ENCODE measurements around the gene EPHA4. TPM values are rescaled to one million over a fixed set of nuclear protein-coding genes. Genes with fewer than 3 reads are reported as not detected.

EPHA4 gene
- total RNA-seq, 1 experiment from 2014 or later = 3.2 TPM

- Mint-ChIP-seq H3K27ac (ENCODE audit: unreplicated experiment) (no peak overlapping the region), H3K4me1 (ENCODE audit: low read depth, unreplicated experiment) (no peaks in the 10 kb centered on the region), H3K9me3 (ENCODE audit: low read depth, unreplicated experiment) (no peaks in the 10 kb centered on the region), H3K36me3 (ENCODE audit: insufficient read depth, unreplicated experiment) (no peaks in the 10 kb centered on the region), H3K4me3 (ENCODE audit: low read depth, unreplicated experiment) (no peak overlapping the region), H3K27me3 (ENCODE audit: unreplicated experiment) (no peaks in the 10 kb centered on the region)
- intact Hi-C loops (cut with micrococcal nuclease; ENCODE audit: unreplicated experiment) = no loop called here
- CTCF ChIA-PET = no interaction called here
- DNase-seq = no peak
- no TSS peak for BruUV-seq (replicated peaks)
- TF ChIP-seq CTCF (IDR thresholded peaks at IDR 0.05; ENCODE audit: unreplicated experiment) = no peak
Measured at GRCh38 chr2:221606424-221606823, 34.3 kb upstream of the EPHA4 start.

GRCh38 chr2:221605751-221606240, 33.7 kb upstream of the EPHA4 start:
- Mint-ChIP-seq H3K4me1 (ENCODE audit: low read depth, unreplicated experiment) (no peaks in the 10 kb centered on the region), H3K27ac (ENCODE audit: unreplicated experiment) (no peak overlapping the region), H3K27me3 (ENCODE audit: unreplicated experiment) (no peaks in the 10 kb centered on the region), H3K9me3 (ENCODE audit: low read depth, unreplicated experiment) (no peaks in the 10 kb centered on the region), H3K36me3 (ENCODE audit: insufficient read depth, unreplicated experiment) (no peaks in the 10 kb centered on the region), H3K4me3 (ENCODE audit: low read depth, unreplicated experiment) (no peak overlapping the region)
- intact Hi-C loops (cut with micrococcal nuclease; ENCODE audit: unreplicated experiment) = no loop called here
- DNase-seq = no peak
- no TSS peak for BruUV-seq (replicated peaks)
- CTCF ChIA-PET = no interaction called here
- no peak for TF ChIP-seq CTCF (IDR thresholded peaks at IDR 0.05; ENCODE audit: unreplicated experiment)

- no peak for DNase-seq
- CTCF ChIA-PET = no interaction called here
- no peak overlapping the region for H3K4me3 Mint-ChIP-seq (ENCODE audit: low read depth, unreplicated experiment)
- no peaks in the 10 kb centered on the region for H3K4me1 Mint-ChIP-seq (ENCODE audit: low read depth, unreplicated experiment)
- no peak for TF ChIP-seq CTCF (IDR thresholded peaks at IDR 0.05; ENCODE audit: unreplicated experiment)
- H3K9me3 Mint-ChIP-seq (ENCODE audit: low read depth, unreplicated experiment) = no peaks in the 10 kb centered on the region
- no peak overlapping the region for H3K27ac Mint-ChIP-seq (ENCODE audit: unreplicated experiment)
- intact Hi-C loops (cut with micrococcal nuclease; ENCODE audit: unreplicated experiment) = no loop called here
- no TSS peak for BruUV-seq (replicated peaks)
- no peaks in the 10 kb centered on the region for H3K36me3 Mint-ChIP-seq (ENCODE audit: insufficient read depth, unreplicated experiment)
- no peaks in the 10 kb centered on the region for H3K27me3 Mint-ChIP-seq (ENCODE audit: unreplicated experiment)
Measured at GRCh38 chr2:221602938-221603337, 30.8 kb upstream of the EPHA4 start.

GRCh38 chr2:221601376-221601775, 29.3 kb upstream of the EPHA4 start:
- no peaks in the 10 kb centered on the region for H3K36me3 Mint-ChIP-seq (ENCODE audit: insufficient read depth, unreplicated experiment)
- BruUV-seq (replicated peaks) = no TSS peak
- no peak overlapping the region for H3K4me3 Mint-ChIP-seq (ENCODE audit: low read depth, unreplicated experiment)
- H3K27ac Mint-ChIP-seq (ENCODE audit: unreplicated experiment) = no peak overlapping the region
- no peak for TF ChIP-seq CTCF (IDR thresholded peaks at IDR 0.05; ENCODE audit: unreplicated experiment)
- CTCF ChIA-PET = no interaction called here
- intact Hi-C loops (cut with micrococcal nuclease; ENCODE audit: unreplicated experiment) = no loop called here
- H3K4me1 Mint-ChIP-seq (ENCODE audit: low read depth, unreplicated experiment) = no peaks in the 10 kb centered on the region
- DNase-seq = no peak
- no peaks in the 10 kb centered on the region for H3K27me3 Mint-ChIP-seq (ENCODE audit: unreplicated experiment)
- no peaks in the 10 kb centered on the region for H3K9me3 Mint-ChIP-seq (ENCODE audit: low read depth, unreplicated experiment)
